Inferior parietal cortex (tissue), 1 donor: Measurements from ENCODE around the gene UTS2.

ENCODE experiments used
- DNase-seq: peaks from one replicate; pipeline ENCODE4 v3.0.0-alpha.2; 2016; ENCODE audit errors: extremely low spot score

UTS2 gene

GRCh38 chr1:7852804-7853683 lies at the start of gene UTS2:
UTS2 (minus strand) TSS chr1:7853065; CDS start chr1:7853003, 62 bp downstream.
- DNase-seq, result no peak

- no peak for DNase-seq
Measured at GRCh38 chr1:7899741-7900140, 46.9 kb upstream of the UTS2 start.

- no peak for DNase-seq
Measured at GRCh38 chr1:7898962-7899361, 46.1 kb upstream of the UTS2 start.

GRCh38 chr1:7896994-7897393 lies 44.1 kb upstream of the UTS2 start:
- no peak for DNase-seq

- DNase-seq, result no peak
Measured at GRCh38 chr1:7893529-7894180, 40.8 kb upstream of the UTS2 start.

- DNase-seq, result no peak
Measured at GRCh38 chr1:7891804-7892203, 38.9 kb upstream of the UTS2 start.

GRCh38 chr1:7890853-7891252 lies 38.0 kb upstream of the UTS2 start:
- no peak for DNase-seq

- no peak for DNase-seq
Measured at GRCh38 chr1:7888248-7889081, 35.6 kb upstream of the UTS2 start.

GRCh38 chr1:7886405-7886745 lies 33.5 kb upstream of the UTS2 start:
- DNase-seq, result peak; percentile 5

- no peak for DNase-seq
Measured at GRCh38 chr1:7885513-7886404, 32.9 kb upstream of the UTS2 start.

- DNase-seq, result no peak
Measured at GRCh38 chr1:7884757-7885156, 31.9 kb upstream of the UTS2 start.

- no peak for DNase-seq
Measured at GRCh38 chr1:7879228-7879627, 26.4 kb upstream of the UTS2 start.

GRCh38 chr1:7878027-7878426 lies 25.2 kb upstream of the UTS2 start:
- no peak for DNase-seq

- no peak for DNase-seq
Measured at GRCh38 chr1:7873801-7874795, 21.2 kb upstream of the UTS2 start.

- DNase-seq, result no peak
Measured at GRCh38 chr1:7871136-7871535, 18.3 kb upstream of the UTS2 start.

GRCh38 chr1:7869136-7869920 lies 16.5 kb upstream of the UTS2 start:
- no peak for DNase-seq

- no peak for DNase-seq
Measured at GRCh38 chr1:7868070-7868780, 15.4 kb upstream of the UTS2 start.

- DNase-seq, result no peak
Measured at GRCh38 chr1:7865978-7866377, 13.1 kb upstream of the UTS2 start.
